Measurements from ENCODE around the gene FBXO31.

DNA sequence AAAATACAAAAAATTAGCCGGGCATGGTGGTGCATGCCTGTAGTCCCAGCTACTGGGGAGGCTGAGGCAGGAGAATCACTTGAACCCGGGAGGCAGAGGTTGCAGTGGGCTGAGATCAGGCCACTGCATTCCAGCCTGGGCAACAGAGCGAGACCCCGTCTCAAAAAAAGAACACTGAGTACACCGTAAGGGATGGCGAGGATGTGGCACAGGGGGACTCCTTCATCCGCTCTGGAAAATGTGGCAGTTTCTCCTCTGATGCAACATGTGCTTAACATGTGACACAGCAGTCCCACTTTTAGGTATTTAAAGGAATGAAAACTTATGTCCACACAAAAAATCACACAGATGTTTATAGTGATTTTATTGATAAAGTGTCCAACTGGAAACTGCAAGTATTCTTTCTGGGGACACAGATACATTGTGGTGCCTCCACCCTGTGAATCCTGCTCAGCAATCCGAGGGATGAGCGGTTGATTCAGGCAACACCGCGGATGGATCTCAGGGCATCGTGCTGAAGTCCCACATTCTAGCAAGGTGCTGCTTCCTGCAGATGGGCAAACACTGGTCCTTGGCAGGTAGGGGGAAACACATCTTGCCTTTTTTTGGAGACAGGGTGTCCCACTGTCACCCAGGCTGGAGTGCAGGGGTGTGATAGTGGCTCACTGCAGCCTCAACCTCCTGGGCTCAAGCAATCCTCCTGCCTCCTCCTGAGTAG, 62.9 kb downstream of the FBXO31 start:
- TF ChIP-seq CHD1 (IDR thresholded peaks at IDR 0.05; ENCODE audit: low read depth, low read length) (no peak), EZH2 (IDR thresholded peaks at IDR 0.05; ENCODE audit: low read depth, low read length, severe bottlenecking) (no peak), EP300 (IDR thresholded peaks at IDR 0.05; ENCODE audit: borderline replicate concordance in 1 of 2, low read depth in 2 of 2, low read length in 2 of 2) (no peak), KDM1A (IDR thresholded peaks at IDR 0.05; ENCODE audit: borderline replicate concordance, low read length) (no peak), SP1 (IDR thresholded peaks at IDR 0.05; ENCODE audit: low read depth, low read length) (no peak), POLR2A (IDR thresholded peaks at IDR 0.05; ENCODE audit: control extremely low read depth in 1 of 2, low read depth in 2 of 2, low read length in 2 of 2) (no peak), HDAC2 (IDR thresholded peaks at IDR 0.05; ENCODE audit: borderline replicate concordance in 1 of 2, low read depth in 2 of 2, low read length in 2 of 2) (no peak), JUND (IDR thresholded peaks at IDR 0.05; ENCODE audit: low read length) (no peak), CEBPB (IDR thresholded peaks at IDR 0.05; ENCODE audit: low read depth, low read length) (no peak)
- TF ChIP-seq, protein P1, sequence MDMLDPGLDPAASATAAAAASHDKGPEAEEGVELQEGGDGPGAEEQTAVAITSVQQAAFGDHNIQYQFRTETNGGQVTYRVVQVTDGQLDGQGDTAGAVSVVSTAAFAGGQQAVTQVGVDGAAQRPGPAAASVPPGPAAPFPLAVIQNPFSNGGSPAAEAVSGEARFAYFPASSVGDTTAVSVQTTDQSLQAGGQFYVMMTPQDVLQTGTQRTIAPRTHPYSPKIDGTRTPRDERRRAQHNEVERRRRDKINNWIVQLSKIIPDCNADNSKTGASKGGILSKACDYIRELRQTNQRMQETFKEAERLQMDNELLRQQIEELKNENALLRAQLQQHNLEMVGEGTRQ (IDR thresholded peaks at IDR 0.05; ENCODE audit: low read length): no peak
- TF ChIP-seq, protein P2, sequence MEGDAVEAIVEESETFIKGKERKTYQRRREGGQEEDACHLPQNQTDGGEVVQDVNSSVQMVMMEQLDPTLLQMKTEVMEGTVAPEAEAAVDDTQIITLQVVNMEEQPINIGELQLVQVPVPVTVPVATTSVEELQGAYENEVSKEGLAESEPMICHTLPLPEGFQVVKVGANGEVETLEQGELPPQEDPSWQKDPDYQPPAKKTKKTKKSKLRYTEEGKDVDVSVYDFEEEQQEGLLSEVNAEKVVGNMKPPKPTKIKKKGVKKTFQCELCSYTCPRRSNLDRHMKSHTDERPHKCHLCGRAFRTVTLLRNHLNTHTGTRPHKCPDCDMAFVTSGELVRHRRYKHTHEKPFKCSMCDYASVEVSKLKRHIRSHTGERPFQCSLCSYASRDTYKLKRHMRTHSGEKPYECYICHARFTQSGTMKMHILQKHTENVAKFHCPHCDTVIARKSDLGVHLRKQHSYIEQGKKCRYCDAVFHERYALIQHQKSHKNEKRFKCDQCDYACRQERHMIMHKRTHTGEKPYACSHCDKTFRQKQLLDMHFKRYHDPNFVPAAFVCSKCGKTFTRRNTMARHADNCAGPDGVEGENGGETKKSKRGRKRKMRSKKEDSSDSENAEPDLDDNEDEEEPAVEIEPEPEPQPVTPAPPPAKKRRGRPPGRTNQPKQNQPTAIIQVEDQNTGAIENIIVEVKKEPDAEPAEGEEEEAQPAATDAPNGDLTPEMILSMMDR (IDR thresholded peaks at IDR 0.05; ENCODE audit: control extremely low read depth in 1 of 3, insufficient read depth in 1 of 3, low read depth in 1 of 3, low read length in 3 of 3): no peak
- TF ChIP-seq, protein P3, sequence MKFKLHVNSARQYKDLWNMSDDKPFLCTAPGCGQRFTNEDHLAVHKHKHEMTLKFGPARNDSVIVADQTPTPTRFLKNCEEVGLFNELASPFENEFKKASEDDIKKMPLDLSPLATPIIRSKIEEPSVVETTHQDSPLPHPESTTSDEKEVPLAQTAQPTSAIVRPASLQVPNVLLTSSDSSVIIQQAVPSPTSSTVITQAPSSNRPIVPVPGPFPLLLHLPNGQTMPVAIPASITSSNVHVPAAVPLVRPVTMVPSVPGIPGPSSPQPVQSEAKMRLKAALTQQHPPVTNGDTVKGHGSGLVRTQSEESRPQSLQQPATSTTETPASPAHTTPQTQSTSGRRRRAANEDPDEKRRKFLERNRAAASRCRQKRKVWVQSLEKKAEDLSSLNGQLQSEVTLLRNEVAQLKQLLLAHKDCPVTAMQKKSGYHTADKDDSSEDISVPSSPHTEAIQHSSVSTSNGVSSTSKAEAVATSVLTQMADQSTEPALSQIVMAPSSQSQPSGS (IDR thresholded peaks at IDR 0.05; ENCODE audit: low read length): no peak

Measured in H1 (cell line).